ENCODE results near the gene KCNK17. TPM values are rescaled to one million over a fixed set of nuclear protein-coding genes. Genes with fewer than 3 reads are reported as not detected.

KCNK17 gene
- total and polyA plus RNA-seq, 9 of the 15 experiments (the other 6 are each of a cell fraction or from before 2014, with no cell fraction given): not detected

DNA sequence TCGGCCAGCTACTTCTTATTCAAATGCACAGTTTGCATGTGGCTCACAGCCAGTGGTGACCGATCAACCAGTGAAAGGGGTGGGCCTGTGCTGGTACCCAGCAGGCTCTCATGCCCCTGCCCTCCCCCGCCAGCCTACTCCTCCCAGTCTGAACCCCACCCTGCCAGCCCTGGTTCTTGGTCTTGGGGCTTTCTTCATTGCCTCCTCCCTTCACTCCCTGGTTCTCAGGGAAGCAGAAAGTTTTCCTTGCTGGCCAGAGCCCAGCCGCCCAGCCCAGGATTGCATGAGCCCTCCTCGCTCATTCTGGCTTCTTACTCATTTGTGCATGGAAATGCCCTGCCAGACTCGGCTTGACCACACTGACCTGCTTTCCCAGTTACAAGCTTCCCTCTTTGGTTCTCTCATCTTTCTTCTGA is 40.8 kb downstream of the KCNK17 start (continued):
- TF ChIP-seq, protein P1, sequence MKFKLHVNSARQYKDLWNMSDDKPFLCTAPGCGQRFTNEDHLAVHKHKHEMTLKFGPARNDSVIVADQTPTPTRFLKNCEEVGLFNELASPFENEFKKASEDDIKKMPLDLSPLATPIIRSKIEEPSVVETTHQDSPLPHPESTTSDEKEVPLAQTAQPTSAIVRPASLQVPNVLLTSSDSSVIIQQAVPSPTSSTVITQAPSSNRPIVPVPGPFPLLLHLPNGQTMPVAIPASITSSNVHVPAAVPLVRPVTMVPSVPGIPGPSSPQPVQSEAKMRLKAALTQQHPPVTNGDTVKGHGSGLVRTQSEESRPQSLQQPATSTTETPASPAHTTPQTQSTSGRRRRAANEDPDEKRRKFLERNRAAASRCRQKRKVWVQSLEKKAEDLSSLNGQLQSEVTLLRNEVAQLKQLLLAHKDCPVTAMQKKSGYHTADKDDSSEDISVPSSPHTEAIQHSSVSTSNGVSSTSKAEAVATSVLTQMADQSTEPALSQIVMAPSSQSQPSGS (CRISPR knock-in tag; IDR thresholded peaks at IDR 0.05): no peak
- TF ChIP-seq BCOR (IDR thresholded peaks at IDR 0.05) (no peak), ZNF766 (CRISPR knock-in tag; conservative IDR thresholded peaks at IDR 0.05) (no peak), HDGF (IDR thresholded peaks at IDR 0.05) (no peak), HDAC1 (IDR thresholded peaks at IDR 0.05) (no peak)
- TF ChIP-seq, protein P2, sequence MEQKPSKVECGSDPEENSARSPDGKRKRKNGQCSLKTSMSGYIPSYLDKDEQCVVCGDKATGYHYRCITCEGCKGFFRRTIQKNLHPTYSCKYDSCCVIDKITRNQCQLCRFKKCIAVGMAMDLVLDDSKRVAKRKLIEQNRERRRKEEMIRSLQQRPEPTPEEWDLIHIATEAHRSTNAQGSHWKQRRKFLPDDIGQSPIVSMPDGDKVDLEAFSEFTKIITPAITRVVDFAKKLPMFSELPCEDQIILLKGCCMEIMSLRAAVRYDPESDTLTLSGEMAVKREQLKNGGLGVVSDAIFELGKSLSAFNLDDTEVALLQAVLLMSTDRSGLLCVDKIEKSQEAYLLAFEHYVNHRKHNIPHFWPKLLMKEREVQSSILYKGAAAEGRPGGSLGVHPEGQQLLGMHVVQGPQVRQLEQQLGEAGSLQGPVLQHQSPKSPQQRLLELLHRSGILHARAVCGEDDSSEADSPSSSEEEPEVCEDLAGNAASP (IDR thresholded peaks at IDR 0.05): no peak

DNA sequence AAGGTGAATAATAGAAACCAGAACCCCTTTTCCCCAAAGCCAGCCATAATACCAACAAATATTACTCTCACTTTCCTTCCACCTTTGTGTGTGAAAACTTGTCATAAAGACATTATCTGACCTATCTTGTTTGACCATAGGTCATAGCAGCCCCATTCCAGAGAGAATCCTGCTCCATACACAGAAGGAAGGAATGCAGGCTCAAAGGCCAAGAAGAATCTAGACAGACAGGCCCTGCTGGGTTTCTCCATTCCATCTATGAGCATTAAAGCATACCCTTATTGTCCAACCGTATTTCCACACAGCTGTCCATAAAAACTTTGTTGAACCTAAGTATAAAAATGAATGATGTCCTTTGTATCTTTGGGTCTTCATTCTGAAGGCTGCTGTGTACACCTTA is 44.3 kb downstream of the KCNK17 start:
- WGBS (ENCODE audit: insufficient coverage, low coverage, missing lambda C conversion rate): 0% methylated on average over 1 of the region's 1 CpG
- Histone ChIP-seq H3K9me3 (replicated peaks; ENCODE audit: control insufficient read depth, insufficient read depth, low read depth, low read length) (no peaks in the 10 kb centered on the region), H3K79me2 (ENCODE audit: control insufficient read depth, insufficient read depth, low read length) (no peaks in the 10 kb centered on the region), H3K9me1 (ENCODE audit: control insufficient read depth, insufficient read depth, low read length) (no peaks in the 10 kb centered on the region), H3K4me3 (no peak overlapping the region), H3K27me3 (ENCODE audit: control insufficient read depth in 2 of 2, insufficient read depth in 2 of 2, low read length in 2 of 2) (peaks cover 48 to 51% of the 10 kb centered on the region in 2 experiments), H3K4me1 (replicated peaks in 1 of 2; ENCODE audit: control insufficient read depth in 2 of 2, insufficient read depth in 2 of 2, low read length in 2 of 2) (no peaks in the 10 kb centered on the region), H3K36me3 (ENCODE audit: control insufficient read depth, insufficient read depth, low read length) (no peaks in the 10 kb centered on the region), H3K27ac (ENCODE audit: extremely low read depth, low read depth, low read length) (no peak overlapping the region), H4K20me1 (replicated peaks; ENCODE audit: control insufficient read depth, insufficient read depth, low read length) (0 out of 2 replicates have a peak, but pooled peaks cover 4% of the 10 kb centered on the region), H3K9ac (ENCODE audit: insufficient read depth in 1 of 2, low read depth in 2 of 2, low read length in 2 of 2) (no peak overlapping the region), H3K4me2 (ENCODE audit: insufficient read depth, low read length) (no peak overlapping the region), H2AFZ (ENCODE audit: low read depth, low read length) (no peak overlapping the region)
- ATAC-seq (no peak), FAIRE-seq (no peak), DNase-seq (ENCODE audit: extremely low read depth in 1 of 4, low spot score in 3 of 4) (no peak)
- no TSS peak for BruUV-seq (replicated peaks)
- intact Hi-C loops (cut with micrococcal nuclease) (no loop called here), in situ Hi-C loops (cut with MboI) (no loop called here)
- TF ChIP-seq PTTG1 (tag; IDR thresholded peaks at IDR 0.05; ENCODE audit: low read depth) (no peak), RBM15 (IDR thresholded peaks at IDR 0.05; ENCODE audit: insufficient read depth, low read length) (no peak), RHOXF2B (CRISPR knock-in tag; conservative IDR thresholded peaks at IDR 0.05) (no peak), ZBTB17 (CRISPR knock-in tag; IDR thresholded peaks at IDR 0.05) (no peak), TEAD4 (IDR thresholded peaks at IDR 0.05; ENCODE audit: low read length) (no peak), TEAD4 (CRISPR knock-in tag; IDR thresholded peaks at IDR 0.05; ENCODE audit: borderline replicate concordance) (no peak)
- ChIA-PET CTCF (ENCODE audit: low intra/inter-chr PET ratio) (interaction anchor here (0.6 kb wide), 1 partner anchor 215 kb away, joined by 3 read pairs; no protein-coding TSS in a partner anchor), POLR2A (no interaction called here)

Measured in K562 (cell line).